Left renal pelvis (tissue), 4 donors: ENCODE measurements around the gene ACP6. TPM values are rescaled to one million over a fixed set of nuclear protein-coding genes. Genes with fewer than 3 reads are reported as not detected.
"Not testable (repeated sequence)": the region's sequence is repeated elsewhere in the genome, so short reads cannot be mapped to it uniquely, and the experiment has no call there.

Experiments
- DNase-seq, 4 donors: peaks; one replicate each; pipeline ENCODE4 v3.0.0-alpha.2; 2013; ENCODE audit warnings: low read depth in 4 of 4, low spot score in 3 of 4
- polyA plus RNA-seq, 4 donors: library from polyadenylated mRNA; unstranded; fragments of 120-200 nt; gene quantifications; one replicate each; pipeline ENCODE4 v1.2.1, GENCODE V29; 2013; ENCODE audit not compliant: insufficient read length in 4 of 4

The ACP6 gene
- polyA plus RNA-seq, result 10 to 100 TPM; 12.0 to 31.5 (median 26.4) TPM

GRCh38 chr1:147670319-147671001, at the start of gene ACP6:
TSS of gene ACP6 (minus strand) at chr1:147670524. CDS start at chr1:147670048, 476 bp downstream.
- peak; percentile 87 to 95 (median 90) for DNase-seq

GRCh38 chr1:147719711-147720225, 49.4 kb upstream of the ACP6 start:
- no peak for DNase-seq

GRCh38 chr1:147719029-147719698, 48.8 kb upstream of the ACP6 start:
- no peak for DNase-seq

- DNase-seq, result no peak
These were observed 47.4 kb upstream of the ACP6 start for GRCh38 chr1:147717706-147718097.

GRCh38 chr1:147717051-147717705, 46.9 kb upstream of the ACP6 start:
- DNase-seq, result peak in 3 of 4 donors; percentile 39 to 74 (median 46)

GRCh38 chr1:147712605-147713004, 42.3 kb upstream of the ACP6 start:
- DNase-seq, result no peak

- DNase-seq, result peak in 3 of 4 donors; percentile 50 to 74 (median 62)
These were observed 30.0 kb upstream of the ACP6 start for GRCh38 chr1:147700042-147701006.

- DNase-seq, result no peak
These were observed 29.3 kb upstream of the ACP6 start for GRCh38 chr1:147699686-147700041.

GRCh38 chr1:147683163-147683763, 12.9 kb upstream of the ACP6 start:
- DNase-seq, result no peak

GRCh38 chr1:147680608-147681235, 10.4 kb upstream of the ACP6 start:
- not testable (repeated sequence) for DNase-seq

GRCh38 chr1:147677681-147678080, 7.4 kb upstream of the ACP6 start:
- DNase-seq, result not testable (repeated sequence)

- no peak for DNase-seq
These were observed 6.2 kb upstream of the ACP6 start for GRCh38 chr1:147676311-147677085.

- no peak for DNase-seq
These were observed 3.5 kb upstream of the ACP6 start for GRCh38 chr1:147673816-147674215.

GRCh38 chr1:147673406-147673805, 3.1 kb upstream of the ACP6 start:
- DNase-seq, result no peak

- DNase-seq, result peak in 3 of 4 donors; percentile 40 to 53 (median 40)
These were observed 630 bp downstream of the ACP6 start for GRCh38 chr1:147669469-147670318.

- DNase-seq, result no peak
These were observed 4.8 kb downstream of the ACP6 start for GRCh38 chr1:147665521-147665920.

- DNase-seq, result no peak
These were observed 6.1 kb downstream of the ACP6 start for GRCh38 chr1:147664206-147664605.

GRCh38 chr1:147654511-147654910, 15.8 kb downstream of the ACP6 start:
- no peak for DNase-seq
